Measurements from ENCODE around the gene SERPINA10. TPM values are rescaled to one million over a fixed set of nuclear protein-coding genes. Genes with fewer than 3 reads are reported as not detected.

SERPINA10 gene
- total and polyA plus RNA-seq, 2 of the 13 experiments (the other 11 are each of a cell fraction or from before 2014, with no cell fraction given), result 20.1 to 20.2 TPM

GRCh38 chr14:94291159-94291905 lies 1.7 kb downstream of the SERPINA10 start (continued):
- no peak for TF ChIP-seq ZBTB40 (IDR thresholded peaks at IDR 0.05)
- TF ChIP-seq ZBTB40 (CRISPR knock-in tag; IDR thresholded peaks at IDR 0.05), result peak; percentile 14; the same call in 1 of the 2 replicates
- 0 out of 2 replicates have a peak, but pooled peaks have one; percentile 12 for TF ChIP-seq YEATS4 (CRISPR knock-in tag; IDR thresholded peaks at IDR 0.05; ENCODE audit: borderline replicate concordance)
- peak; percentile 54 for TF ChIP-seq ZBTB38 (CRISPR knock-in tag; IDR thresholded peaks at IDR 0.05)
- TF ChIP-seq POGZ (CRISPR knock-in tag; IDR thresholded peaks at IDR 0.05), result peak; percentile 45; the same call in 1 of the 2 replicates
- TF ChIP-seq ZNF547 (CRISPR knock-in tag; IDR thresholded peaks at IDR 0.05), result 0 out of 2 replicates have a peak, but pooled peaks have one; percentile 28
- 0 out of 2 replicates have a peak, but pooled peaks have one; percentile 59 for TF ChIP-seq ZHX1 (CRISPR knock-in tag; IDR thresholded peaks at IDR 0.05; ENCODE audit: low read depth)
- TF ChIP-seq ZNF563 (CRISPR knock-in tag; IDR thresholded peaks at IDR 0.05), result 0 out of 2 replicates have a peak, but pooled peaks have one; percentile 39
- peak; percentile 89 for TF ChIP-seq AGO2 (optimal IDR thresholded peaks at IDR 0.05; ENCODE audit: low read depth, low read length)
- TF ChIP-seq, protein P1, sequence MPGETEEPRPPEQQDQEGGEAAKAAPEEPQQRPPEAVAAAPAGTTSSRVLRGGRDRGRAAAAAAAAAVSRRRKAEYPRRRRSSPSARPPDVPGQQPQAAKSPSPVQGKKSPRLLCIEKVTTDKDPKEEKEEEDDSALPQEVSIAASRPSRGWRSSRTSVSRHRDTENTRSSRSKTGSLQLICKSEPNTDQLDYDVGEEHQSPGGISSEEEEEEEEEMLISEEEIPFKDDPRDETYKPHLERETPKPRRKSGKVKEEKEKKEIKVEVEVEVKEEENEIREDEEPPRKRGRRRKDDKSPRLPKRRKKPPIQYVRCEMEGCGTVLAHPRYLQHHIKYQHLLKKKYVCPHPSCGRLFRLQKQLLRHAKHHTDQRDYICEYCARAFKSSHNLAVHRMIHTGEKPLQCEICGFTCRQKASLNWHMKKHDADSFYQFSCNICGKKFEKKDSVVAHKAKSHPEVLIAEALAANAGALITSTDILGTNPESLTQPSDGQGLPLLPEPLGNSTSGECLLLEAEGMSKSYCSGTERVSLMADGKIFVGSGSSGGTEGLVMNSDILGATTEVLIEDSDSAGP (CRISPR knock-in tag; IDR thresholded peaks at IDR 0.05; ENCODE audit: borderline replicate concordance), result peak; percentile 55; the same call in 1 of the 2 replicates
- TF ChIP-seq BRD4 (CRISPR knock-in tag; IDR thresholded peaks at IDR 0.05), result 0 out of 2 replicates have a peak, but pooled peaks have one; percentile 35
- no peak for TF ChIP-seq ZNF17 (CRISPR knock-in tag; IDR thresholded peaks at IDR 0.05)
- peak; percentile 43; the same call in 1 of the 2 replicates for TF ChIP-seq ZNF772 (CRISPR knock-in tag; IDR thresholded peaks at IDR 0.05)
- peak; percentile 63 for TF ChIP-seq KDM5B (CRISPR knock-in tag; IDR thresholded peaks at IDR 0.05; ENCODE audit: borderline replicate concordance)
- 0 out of 2 replicates have a peak, but pooled peaks have one; percentile 24 for TF ChIP-seq NRL (CRISPR knock-in tag; IDR thresholded peaks at IDR 0.05; ENCODE audit: borderline replicate concordance)

Data from HepG2 (cell line).